Uterus (tissue), 2 donors: ENCODE results near the gene COL4A1.

Experiments used
- CTCF ChIP-seq, 4 experiments: fragments of 200-600 bp in 2 of 4; fragments of 450-650 bp in 2 of 4; sonication (generic) in 2 of 4; IDR thresholded peaks; one replicate each; pipeline ENCODE4 v1.5.1; 2016 to 2019; ENCODE audit warnings: antibody characterized with exemption in 4 of 4, mild to moderate bottlenecking in 2 of 4, moderate library complexity in 1 of 4
- POLR2A ChIP-seq, 2 donors: fragments of 450-650 bp; IDR thresholded peaks; one replicate each; pipeline ENCODE4 v1.6.1; 2016; ENCODE audit warnings: antibody characterized with exemption in 2 of 2, mild to moderate bottlenecking in 1 of 2, moderate library complexity in 1 of 2

- no peak for TF ChIP-seq POLR2A (IDR thresholded peaks at IDR 0.05)
- TF ChIP-seq CTCF (IDR thresholded peaks at IDR 0.05): no peak
These were observed 177.9 kb downstream of the COL4A1 start for GRCh38 chr13:110129076-110129475.
